COLO668 (cell line): Measurements from ENCODE around the gene TCF7L2.
A peak's percentile ranks its signal among the peaks of the same experiment; 100 is the strongest.

ENCODE experiments used
- DNase-seq: peaks from one replicate; lab custom pipeline; 2025; ENCODE audit not compliant: unreplicated experiment; lab: John Stamatoyannopoulos, UW

TCF7L2 gene

DNA sequence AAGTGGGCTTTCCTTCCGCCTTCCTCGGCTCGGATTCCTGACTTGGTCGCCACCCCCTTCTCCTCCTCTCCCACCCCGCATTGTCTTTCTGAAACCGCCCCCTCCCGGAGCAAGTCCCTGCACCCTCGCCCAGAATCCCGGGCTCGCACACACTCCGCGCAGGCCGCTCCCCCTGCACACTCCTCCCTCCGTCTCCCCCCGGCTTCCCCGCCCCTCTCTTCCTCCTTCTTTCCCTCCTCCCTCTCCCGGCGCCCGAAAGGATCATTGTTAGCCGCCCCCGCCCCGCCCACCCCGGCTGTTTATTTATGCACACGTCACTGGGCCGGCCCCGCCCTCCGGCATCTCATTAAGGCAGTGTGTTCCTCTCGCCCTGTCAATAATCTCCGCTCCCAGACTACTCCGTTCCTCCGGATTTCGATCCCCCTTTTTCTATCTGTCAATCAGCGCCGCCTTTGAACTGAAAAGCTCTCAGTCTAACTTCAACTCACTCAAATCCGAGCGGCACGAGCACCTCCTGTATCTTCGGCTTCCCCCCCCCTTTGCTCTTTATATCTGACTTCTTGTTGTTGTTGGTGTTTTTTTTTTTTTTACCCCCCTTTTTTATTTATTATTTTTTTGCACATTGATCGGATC is at the start of gene TCF7L2:
TSS of gene TCF7L2 (plus strand) at position 373 of the 633 bp plus-strand sequence. CDS start 510 bp downstream, outside the sequence.
- DNase-seq, result peak; percentile 91

DNA sequence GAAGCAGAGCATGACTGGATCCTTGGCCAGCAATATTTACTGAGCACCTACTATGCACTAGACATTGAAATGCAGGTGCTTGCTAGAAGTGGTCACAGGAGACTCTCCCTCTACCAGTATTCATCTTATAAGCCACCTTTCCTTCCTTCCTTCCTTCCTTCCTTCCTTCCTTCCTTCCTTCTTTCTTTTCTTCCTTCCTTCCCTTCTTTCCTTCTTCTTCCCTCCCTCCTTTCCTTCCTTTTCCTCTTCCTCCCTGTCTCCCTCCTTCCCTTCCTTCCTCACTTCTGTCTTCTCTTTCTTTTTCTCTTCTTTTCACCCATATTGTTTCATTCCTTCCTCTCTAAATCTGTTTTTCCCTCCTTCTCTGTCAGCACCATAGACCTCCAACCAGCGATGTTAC is 47.3 kb upstream of the TCF7L2 start:
- no peak for DNase-seq

DNA sequence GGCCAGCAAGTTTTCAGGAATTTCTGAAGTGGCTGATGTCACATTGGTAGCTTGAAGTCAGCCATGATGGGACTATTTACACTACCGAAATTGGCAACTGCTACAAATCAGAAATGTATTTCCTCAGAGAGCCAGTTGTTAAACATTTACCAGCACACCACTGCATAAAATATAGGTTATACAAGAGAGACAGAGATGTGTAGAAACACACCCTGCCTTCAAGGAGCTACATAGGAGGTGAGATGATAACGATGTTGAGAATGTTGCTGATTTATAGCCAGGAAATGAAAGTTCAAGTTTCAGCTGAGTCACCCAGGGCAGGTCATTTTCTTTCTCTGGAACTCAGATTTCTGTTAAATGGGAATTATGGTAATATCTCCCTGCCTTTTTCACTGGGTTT is 46.0 kb upstream of the TCF7L2 start:
- DNase-seq, result no peak

DNA sequence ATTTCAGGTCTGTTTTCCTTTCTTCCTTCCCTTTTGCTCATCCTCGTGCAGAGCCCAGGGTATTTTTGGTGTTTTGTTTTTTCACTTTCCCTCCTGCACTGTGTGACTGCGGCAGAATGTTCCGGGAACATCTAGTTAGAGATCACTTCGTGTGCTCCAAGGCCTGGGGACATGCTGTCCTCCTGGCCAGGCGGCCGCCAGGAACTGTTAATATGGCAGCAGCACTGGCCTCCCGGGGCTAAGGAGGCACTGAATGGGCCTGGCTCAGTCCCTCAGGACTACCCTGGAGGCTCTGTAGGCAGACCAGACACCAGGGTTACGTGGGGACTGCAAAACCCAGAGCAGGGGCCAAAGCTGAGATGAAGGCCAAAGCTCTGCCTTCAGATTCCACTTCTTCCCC is 43.1 kb upstream of the TCF7L2 start:
- DNase-seq, result no peak

GRCh38 chr10:112907893-112908292 is 42.2 kb upstream of the TCF7L2 start:
- no peak for DNase-seq

DNA sequence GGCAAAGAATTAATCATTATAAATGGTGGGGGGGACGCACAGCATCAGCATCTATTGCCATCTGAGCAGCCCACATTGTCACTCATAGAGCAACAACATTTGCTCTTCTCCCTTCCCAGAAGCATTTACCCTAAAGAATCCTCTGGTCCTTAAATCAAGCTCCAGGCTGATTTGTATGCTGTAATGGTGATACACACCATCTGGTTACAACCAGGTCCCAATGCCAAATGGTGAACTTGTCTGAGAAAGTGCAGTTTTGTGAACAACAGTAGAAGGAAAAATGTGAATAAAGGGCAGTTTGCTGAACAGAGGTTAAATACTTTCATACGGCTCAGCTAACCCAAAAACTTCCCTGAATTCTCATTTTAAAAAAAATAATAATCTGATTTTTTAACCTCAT is 38.8 kb upstream of the TCF7L2 start:
- no peak for DNase-seq

GRCh38 chr10:112912410-112912928 is 37.6 kb upstream of the TCF7L2 start:
- no peak for DNase-seq

DNA sequence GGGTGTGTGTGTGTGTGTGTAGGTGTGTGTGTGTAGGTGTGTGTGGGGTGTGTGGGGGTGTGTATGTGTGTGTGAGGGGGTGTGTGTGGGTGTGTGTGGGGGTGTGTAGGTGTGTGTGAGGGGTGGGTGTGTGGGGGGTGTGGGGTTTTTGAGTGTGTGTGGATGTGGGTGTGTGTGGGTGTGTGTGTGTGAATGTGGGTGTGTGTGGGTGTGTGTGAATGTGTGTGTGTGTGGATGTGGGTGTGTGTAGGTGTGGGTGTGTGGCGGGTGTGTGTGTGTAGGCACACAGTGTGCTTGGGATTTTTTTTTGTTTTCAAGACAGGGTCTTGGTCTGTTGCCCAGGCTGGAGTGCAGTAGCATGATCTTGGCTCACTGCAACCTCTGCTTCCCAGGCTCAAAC is 36.8 kb upstream of the TCF7L2 start:
- no peak for DNase-seq

DNA sequence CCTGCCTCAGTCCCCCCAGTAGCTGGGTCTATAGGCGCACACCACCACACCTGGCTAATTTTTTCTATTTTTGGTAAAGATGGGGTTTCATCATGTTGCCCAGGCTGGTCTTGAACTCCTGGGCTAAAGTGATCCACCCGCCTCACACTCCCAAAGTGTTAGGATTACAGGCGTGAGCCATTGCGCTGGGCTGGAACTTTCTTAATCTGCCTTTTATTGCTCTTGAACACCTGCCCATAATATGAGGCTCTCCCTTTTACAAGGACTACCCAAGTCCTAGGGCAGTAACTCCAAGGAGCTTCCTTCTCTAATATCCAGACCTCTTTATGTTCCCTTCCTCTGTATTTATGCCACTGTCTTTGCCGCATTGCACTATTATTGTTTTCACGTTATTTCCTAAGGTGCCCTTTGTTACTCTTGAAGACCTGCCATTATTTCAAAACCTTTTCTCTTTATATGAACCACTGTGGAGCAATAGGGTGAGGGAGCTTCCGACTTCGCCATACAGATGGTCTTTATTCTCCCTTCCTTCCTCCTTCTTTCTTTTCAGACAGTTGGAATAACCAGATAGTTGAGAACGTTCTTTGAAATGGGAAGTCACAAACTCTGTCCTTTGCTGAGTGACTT is 36.3 kb upstream of the TCF7L2 start:
- no peak for DNase-seq

- no peak for DNase-seq
Measured at GRCh38 chr10:112914288-112914952, 35.6 kb upstream of the TCF7L2 start.

DNA sequence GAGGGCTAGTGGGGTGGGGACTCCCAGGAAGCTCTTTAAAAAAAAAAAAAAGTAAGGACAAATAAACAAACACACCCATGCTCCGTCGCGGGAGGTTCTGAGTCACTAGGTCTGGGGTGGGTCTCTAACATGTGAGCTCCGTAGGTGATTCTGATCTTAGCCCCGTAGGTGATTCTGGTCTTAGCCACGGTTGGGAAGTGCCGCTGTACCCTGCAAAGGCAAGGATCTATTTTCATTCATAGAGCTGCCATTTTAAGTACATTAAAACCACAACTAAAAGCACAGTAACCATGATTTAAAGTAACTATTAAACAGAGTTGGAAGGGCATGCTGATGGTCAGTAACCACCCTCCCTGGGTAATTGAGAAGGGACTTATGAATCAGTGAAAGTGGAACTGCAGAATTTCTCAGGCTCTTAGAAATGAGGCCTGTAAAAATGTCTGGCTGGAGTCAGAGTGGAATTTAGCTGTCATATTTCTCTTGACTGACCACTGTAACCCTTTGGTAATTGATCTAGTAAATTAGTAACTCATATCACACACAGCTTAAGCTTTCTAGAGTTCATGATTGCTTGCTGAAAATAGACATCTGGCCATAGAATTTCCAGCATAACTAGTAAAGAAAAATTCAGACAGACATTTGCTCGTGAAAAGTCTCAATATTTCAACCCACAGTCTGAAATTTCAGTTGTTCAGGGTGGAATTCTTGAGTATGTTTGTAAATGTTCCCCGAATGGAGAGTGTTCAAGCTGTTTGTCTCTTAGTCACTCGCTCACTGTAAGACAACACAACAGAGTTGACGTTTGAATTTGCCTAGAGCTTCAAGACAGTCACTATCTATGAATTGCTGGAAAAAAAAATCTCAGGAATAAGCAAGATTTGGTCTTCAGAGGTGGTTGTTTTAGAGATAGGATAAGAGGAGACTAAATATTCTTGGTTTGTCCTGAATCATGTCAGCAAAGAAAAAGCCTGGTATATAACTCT is 34.2 kb upstream of the TCF7L2 start:
- DNase-seq, result peak; percentile 5

GRCh38 chr10:112917681-112918080 is 32.4 kb upstream of the TCF7L2 start:
- no peak for DNase-seq

DNA sequence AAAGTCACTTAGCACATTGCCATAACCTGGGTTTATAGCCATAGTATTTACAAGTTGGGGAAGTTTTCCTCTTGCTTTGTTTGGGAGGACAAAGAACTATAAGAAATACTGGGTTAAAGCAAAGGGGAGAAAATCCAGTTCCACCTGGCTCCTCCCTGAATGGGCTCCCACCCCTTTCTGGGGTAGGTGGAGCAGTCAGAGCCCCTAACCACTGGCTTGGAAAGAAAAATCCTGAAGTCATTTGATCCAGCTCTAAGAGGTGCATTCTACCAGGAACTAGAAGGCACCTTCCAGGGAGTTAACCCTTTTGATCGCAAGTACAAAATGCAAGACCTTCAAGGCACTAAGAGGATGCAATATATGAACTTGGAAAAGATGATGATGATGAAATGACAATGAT is 31.3 kb upstream of the TCF7L2 start:
- DNase-seq, result no peak

- DNase-seq, result no peak
Measured at GRCh38 chr10:112919721-112920120, 30.3 kb upstream of the TCF7L2 start.

GRCh38 chr10:112926906-112927688 is 22.9 kb upstream of the TCF7L2 start:
- DNase-seq, result no peak

- no peak for DNase-seq
Measured at GRCh38 chr10:112927980-112928379, 22.1 kb upstream of the TCF7L2 start.

- DNase-seq, result no peak
Measured at GRCh38 chr10:112932658-112933057, 17.4 kb upstream of the TCF7L2 start.

GRCh38 chr10:112934193-112934592 is 15.9 kb upstream of the TCF7L2 start:
- DNase-seq, result no peak

DNA sequence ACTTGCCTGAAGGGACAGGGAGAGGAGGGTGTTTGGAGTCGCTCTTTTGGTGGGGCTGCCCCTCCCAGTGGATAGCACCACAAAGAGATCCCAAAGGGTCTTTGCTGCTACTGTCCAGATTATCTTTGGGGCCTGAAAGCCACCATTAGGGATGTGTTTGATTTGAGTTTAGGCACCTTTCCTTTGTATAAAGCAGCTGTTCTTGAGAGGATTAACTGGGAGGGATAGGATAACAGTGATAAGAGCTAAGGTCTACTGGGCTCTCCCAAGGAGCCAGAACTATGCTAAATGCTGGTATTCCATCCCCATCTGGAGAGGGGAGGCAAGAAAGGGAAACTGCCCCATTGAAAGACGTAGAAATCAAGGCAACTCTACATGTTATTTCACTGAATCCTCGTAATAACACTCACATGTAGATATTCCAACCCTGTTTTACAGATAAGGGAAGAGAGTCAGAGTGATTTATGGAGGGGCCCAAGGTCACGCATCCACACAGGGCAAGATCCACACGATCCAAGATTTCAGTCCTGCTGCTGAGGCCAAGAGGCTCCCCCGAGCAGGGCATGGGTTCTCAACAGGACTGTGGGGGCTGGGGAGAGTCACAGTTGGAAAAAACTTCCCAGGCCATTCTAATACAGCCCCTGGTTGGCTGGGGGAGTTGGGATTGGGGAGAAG is 11.1 kb upstream of the TCF7L2 start:
- no peak for DNase-seq

DNA sequence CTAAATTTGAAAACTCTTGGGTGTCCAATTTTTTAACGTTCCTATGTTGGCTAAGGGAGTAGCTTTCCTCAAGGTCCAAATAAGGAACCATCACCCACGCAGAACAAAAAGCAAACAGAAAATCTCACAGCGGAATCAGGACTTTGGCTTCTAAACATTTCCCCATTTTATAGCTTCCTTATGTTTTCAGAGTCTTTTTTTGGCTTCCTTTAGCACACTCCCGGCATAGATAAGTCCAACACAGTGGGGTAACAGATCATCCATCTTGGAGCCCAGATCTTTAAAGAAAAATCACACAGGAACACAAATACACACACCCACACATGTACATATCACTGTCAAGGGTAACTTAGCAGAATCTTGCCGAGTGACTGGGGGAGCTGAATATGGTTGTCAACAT is 4.2 kb upstream of the TCF7L2 start:
- no peak for DNase-seq
